Astrocyte (in vitro differentiated cells and primary cell): Measurements from ENCODE around the gene NDUFA13.

Experiments
- EZH2 ChIP-seq: IDR thresholded peaks from 2 replicates; pipeline ENCODE4 v1.6.1; 2012; ENCODE audit warnings: mild to moderate bottlenecking, low read length, inconsistent platforms; ENCODE audit not compliant: insufficient read depth
- TF ChIP-seq, protein P1 (sequence below): IDR thresholded peaks from 2 replicates; pipeline ENCODE4 v1.5.1; 2011; ENCODE audit warnings: low read depth, mild to moderate bottlenecking, inconsistent platforms, low read length, moderate library complexity; ENCODE audit not compliant: insufficient read depth

DNA sequence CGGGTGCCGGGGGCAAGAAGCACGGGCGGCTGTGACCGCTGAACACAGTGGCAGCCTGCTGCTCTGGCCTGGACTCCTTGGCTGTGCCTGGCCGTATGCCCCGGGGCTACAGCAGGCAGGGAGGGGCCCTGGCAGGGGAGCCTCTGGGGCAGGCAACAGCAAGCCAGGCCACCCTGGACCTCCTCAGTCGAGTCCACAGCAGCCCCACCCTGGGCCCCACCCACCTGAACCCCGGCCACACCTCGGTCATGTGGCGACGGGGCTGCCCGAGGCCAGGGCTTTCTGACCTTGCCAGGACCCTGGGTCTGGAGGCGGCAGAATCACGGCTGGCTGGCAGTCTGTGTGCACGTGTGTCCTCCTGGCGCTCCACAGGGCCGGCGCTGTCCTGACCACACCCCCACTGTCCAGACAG is 30.7 kb downstream of the NDUFA13 start:
- TF ChIP-seq, protein P1, sequence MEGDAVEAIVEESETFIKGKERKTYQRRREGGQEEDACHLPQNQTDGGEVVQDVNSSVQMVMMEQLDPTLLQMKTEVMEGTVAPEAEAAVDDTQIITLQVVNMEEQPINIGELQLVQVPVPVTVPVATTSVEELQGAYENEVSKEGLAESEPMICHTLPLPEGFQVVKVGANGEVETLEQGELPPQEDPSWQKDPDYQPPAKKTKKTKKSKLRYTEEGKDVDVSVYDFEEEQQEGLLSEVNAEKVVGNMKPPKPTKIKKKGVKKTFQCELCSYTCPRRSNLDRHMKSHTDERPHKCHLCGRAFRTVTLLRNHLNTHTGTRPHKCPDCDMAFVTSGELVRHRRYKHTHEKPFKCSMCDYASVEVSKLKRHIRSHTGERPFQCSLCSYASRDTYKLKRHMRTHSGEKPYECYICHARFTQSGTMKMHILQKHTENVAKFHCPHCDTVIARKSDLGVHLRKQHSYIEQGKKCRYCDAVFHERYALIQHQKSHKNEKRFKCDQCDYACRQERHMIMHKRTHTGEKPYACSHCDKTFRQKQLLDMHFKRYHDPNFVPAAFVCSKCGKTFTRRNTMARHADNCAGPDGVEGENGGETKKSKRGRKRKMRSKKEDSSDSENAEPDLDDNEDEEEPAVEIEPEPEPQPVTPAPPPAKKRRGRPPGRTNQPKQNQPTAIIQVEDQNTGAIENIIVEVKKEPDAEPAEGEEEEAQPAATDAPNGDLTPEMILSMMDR = no peak
- TF ChIP-seq EZH2 = no peak
